ACC112 (cell line): ENCODE measurements around the gene WDR62.
"Not testable (repeated sequence)": the region's sequence is repeated elsewhere in the genome, so short reads cannot be mapped to it uniquely, and the experiment has no call there.

Experiments
- H2AFZ ChIP-seq: fragments of 200-600 bp; sonication (generic); one replicate; pipeline ENCODE4 v1.6.0; 2017; ENCODE audit warnings: antibody characterized with exemption, low read length; ENCODE audit not compliant: unreplicated experiment
- H3K27ac ChIP-seq: fragments of 200-600 bp; sonication (generic); 2 replicates; pipeline ENCODE4 v1.5.1; 2014; ENCODE audit warnings: low read depth, mild to moderate bottlenecking, antibody characterized with exemption, low read length, moderate library complexity
- H3K27me3 ChIP-seq: fragments of 200-600 bp; sonication (generic); 2 replicates; pipeline ENCODE4 v1.6.1; 2014; ENCODE audit warnings: mild to moderate bottlenecking, antibody characterized with exemption, low read length, moderate library complexity, mixed read lengths; ENCODE audit not compliant: insufficient read depth
- H3K36me3 ChIP-seq: fragments of 200-600 bp; sonication (generic); 2 replicates; pipeline ENCODE4 v1.6.1; 2016; ENCODE audit warnings: mild to moderate bottlenecking, antibody characterized with exemption, low read length, moderate library complexity, mixed read lengths; ENCODE audit not compliant: insufficient read depth
- H3K4me1 ChIP-seq: fragments of 200-600 bp; sonication (generic); one replicate; pipeline ENCODE4 v1.6.1; 2016; ENCODE audit warnings: low read length, mixed read lengths; ENCODE audit not compliant: insufficient read depth, unreplicated experiment, control insufficient read depth
- H3K4me3 ChIP-seq: fragments of 200-600 bp; sonication (generic); 2 replicates; pipeline ENCODE4 v1.5.1; 2014; ENCODE audit warnings: mild to moderate bottlenecking, low read depth, low read length
- H3K79me2 ChIP-seq: fragments of 200-600 bp; sonication (generic); one replicate; pipeline ENCODE4 v1.6.0; 2016; ENCODE audit warnings: low read length; ENCODE audit not compliant: control insufficient read depth, unreplicated experiment, insufficient read depth

The WDR62 gene

DNA sequence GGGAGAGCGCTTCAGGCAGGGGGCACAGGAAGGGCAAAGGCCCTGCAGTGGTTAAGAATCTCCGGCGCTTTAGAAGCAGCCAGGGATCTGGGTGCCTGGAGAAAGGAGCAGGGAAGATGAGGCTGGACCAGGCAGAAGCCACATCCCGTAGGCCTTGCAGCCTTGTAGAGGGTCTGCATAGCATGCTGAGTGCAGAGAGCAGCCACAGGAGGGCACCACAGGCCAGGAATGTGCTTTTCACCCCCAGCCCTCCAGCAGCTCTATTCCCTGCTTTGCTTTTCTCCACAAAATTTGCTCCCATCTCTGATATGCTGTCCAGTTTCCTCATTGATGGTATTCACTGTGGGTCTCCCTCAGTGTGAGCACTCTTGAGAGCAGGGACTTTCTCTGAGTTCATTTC lies 5.7 kb downstream of the WDR62 start:
- Histone ChIP-seq H3K4me1 (peaks cover 5% of the 10 kb centered on the region), H2AFZ (no peak overlapping the region), H3K79me2 (peaks cover 15% of the 10 kb centered on the region)

DNA sequence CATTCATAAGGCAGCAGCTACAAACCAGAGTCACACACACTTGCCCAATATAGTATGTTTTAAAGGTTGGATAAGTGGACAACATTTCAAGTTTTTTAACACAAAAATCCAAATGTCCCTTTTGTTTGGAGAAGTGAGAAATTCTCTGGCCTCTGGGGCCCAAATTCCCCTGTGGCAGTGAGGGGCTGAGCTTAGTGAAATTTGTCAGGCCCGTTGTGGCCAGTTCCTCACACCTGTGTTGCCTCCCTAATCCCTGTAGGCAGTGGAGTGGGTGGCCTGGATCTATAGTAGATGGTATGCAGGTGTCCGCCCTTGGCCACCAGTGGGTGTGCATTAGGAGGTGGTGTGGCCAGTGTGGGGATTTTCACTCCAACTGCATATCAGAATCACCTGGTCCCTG lies 6.7 kb downstream of the WDR62 start:
- Histone ChIP-seq H3K27ac (no peak overlapping the region), H2AFZ (no peak overlapping the region), H3K79me2 (peaks cover 8% of the 10 kb centered on the region), H3K4me3 (no peak overlapping the region), H3K4me1 (peaks cover 2% of the 10 kb centered on the region), H3K27me3 (no peaks in the 10 kb centered on the region), H3K36me3 (no peaks in the 10 kb centered on the region)

More for the DNA sequence above, 5.7 kb downstream of the WDR62 start:
- H3K4me3 ChIP-seq = no peak overlapping the region
- H3K36me3 ChIP-seq = no peaks in the 10 kb centered on the region
- H3K27ac ChIP-seq = no peak overlapping the region
- H3K27me3 ChIP-seq = no peaks in the 10 kb centered on the region

DNA sequence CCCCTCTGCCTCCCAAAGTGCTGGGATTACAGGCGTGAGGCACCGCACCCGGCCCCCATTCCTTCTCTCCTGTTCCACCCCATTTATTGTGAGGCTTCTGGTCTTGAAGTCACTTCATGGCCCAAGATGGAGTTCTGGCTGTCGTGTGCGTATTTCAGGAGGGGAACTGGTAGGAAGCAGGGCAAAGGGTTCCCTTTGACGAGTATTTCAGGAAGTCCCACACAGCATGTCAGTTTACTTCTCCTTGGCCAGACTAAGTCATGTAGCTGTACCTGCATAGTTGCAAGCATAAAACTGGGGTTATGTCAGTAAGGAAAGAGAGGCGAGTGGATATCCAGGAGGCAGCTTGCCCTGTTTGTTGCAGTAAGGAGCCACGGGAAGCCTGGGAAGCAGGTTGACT lies 10.1 kb downstream of the WDR62 start:
- H3K27ac ChIP-seq = no peak overlapping the region
- no peak overlapping the region for H2AFZ ChIP-seq
- H3K36me3 ChIP-seq = no peaks in the 10 kb centered on the region
- no peaks in the 10 kb centered on the region for H3K27me3 ChIP-seq
- H3K4me3 ChIP-seq = no peak overlapping the region
- H3K79me2 ChIP-seq = no peaks in the 10 kb centered on the region
- H3K4me1 ChIP-seq = no peaks in the 10 kb centered on the region

DNA sequence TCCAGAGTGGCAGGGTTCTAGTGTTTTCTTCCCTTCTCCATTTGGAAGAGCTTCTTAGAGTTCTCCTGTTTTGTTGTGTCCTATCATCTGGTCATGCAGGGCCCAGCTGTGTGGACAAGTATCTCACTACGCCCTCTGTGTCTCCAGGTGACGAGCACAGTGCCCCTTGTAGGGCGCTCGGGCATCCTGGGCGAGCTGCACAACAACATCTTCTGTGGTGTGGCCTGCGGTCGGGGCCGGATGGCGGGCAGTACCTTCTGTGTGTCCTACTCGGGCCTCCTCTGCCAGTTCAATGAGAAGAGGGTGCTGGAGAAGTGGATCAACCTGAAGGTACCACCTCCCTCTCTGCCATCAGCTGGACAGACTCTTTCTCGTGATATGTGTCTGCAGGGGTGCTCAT lies 13.0 kb downstream of the WDR62 start:
- no peaks in the 10 kb centered on the region for H3K79me2 ChIP-seq
- no peaks in the 10 kb centered on the region for H3K36me3 ChIP-seq

DNA sequence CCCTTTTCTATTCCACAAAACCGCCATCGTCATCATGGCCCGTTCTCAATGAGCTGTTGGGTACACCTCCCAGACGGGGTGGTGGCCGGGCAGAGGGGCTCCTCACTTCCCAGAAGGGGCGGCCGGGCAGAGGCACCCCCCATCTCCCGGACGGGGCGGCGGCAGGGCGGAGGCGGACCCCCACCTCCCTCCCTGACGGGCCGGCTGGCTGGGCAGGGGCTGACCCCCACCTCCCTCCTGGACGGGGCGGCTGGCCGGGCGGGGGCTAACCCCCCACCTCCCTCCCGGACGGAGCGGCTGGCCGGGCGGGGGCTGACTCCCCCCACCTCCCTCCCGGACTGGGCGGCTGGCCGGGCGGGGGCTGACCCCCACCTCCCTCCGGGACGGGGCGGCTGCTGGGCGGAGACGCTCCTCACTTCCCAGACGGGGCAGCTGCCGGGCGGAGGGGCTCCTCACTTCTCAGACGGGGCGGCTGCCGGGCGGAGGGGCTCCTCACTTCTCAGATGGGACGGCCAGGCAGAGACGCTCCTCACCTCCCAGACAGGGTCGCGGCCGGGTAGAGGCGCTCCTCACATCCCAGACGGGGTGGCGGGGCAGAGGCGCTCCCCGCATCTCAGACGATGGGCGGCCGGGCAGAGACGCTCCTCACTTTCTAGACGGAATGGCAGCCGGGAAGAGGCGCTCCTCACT lies 14.3 kb downstream of the WDR62 start:
- H3K4me1 ChIP-seq, H3K36me3 ChIP-seq, H3K4me3 ChIP-seq, H3K27ac ChIP-seq, H2AFZ ChIP-seq, H3K79me2 ChIP-seq, H3K27me3 ChIP-seq: not testable (repeated sequence)

More for the DNA sequence above, 13.0 kb downstream of the WDR62 start:
- H2AFZ ChIP-seq = no peak overlapping the region
- H3K4me1 ChIP-seq = no peaks in the 10 kb centered on the region
- no peak overlapping the region for H3K4me3 ChIP-seq
- H3K27ac ChIP-seq = no peak overlapping the region
- H3K27me3 ChIP-seq = no peaks in the 10 kb centered on the region

DNA sequence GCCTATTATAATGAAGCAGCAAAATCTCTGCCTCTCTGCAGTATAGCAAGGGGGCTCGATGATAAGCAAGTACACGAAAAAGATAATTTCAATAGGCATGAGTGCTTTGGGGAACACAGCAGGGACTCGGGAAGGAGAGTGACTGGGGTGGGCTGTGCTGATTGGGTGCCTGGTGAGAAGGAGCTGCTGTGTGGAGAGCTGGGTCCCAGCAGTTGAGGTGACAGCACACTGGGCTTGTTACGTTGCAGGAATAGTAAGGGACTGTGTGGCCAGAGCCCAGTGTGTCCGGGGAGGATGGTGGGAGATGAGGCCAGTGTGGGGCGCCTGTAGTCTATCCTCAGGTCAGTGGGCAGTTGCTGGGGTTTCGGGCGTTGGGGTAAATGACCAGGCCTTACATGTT lies 17.4 kb downstream of the WDR62 start:
- H3K36me3 ChIP-seq = no peaks in the 10 kb centered on the region
- H2AFZ ChIP-seq = no peak overlapping the region
- no peak overlapping the region for H3K4me3 ChIP-seq
- H3K79me2 ChIP-seq = no peaks in the 10 kb centered on the region
- H3K27ac ChIP-seq = no peak overlapping the region
- no peaks in the 10 kb centered on the region for H3K4me1 ChIP-seq
- H3K27me3 ChIP-seq = no peaks in the 10 kb centered on the region

DNA sequence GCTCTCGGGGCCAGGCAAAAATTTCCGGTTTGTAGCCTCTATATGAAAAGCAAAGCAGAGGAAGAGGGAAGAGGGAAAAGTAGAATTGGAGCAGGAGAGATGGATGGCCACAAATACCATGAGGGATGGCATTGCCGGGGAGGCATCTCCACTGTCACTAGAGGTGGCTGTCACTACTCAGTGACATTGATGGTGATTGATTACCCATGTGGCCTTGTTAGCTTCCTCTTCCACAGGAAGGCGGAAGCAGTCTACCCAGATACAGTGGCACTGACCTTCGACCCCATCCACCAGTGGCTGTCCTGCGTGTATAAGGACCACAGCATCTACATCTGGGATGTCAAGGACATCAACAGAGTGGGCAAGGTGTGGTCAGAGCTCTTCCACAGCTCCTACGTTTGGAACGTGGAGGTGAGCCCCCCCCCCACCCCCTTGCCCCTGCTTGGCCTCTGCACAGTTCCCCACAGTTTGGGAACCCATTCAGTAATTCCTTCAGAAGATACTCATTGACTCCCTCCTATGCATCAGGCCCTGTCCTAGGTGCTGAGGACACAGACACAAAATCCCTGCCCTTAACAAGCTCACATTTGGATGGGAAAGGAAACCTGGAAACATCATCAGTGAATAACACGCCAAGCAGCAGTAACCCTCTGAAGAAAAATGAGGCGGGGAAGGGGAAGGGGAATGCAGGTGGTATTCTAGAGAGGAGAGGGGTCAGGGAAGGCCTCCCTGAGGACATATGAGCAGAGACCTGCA lies 18.6 kb downstream of the WDR62 start:
- no peak overlapping the region for H3K27ac ChIP-seq
- no peaks in the 10 kb centered on the region for H3K4me1 ChIP-seq
- H3K4me3 ChIP-seq = no peak overlapping the region
- no peaks in the 10 kb centered on the region for H3K27me3 ChIP-seq
- H2AFZ ChIP-seq = no peak overlapping the region
- no peaks in the 10 kb centered on the region for H3K79me2 ChIP-seq
- H3K36me3 ChIP-seq = no peaks in the 10 kb centered on the region

DNA sequence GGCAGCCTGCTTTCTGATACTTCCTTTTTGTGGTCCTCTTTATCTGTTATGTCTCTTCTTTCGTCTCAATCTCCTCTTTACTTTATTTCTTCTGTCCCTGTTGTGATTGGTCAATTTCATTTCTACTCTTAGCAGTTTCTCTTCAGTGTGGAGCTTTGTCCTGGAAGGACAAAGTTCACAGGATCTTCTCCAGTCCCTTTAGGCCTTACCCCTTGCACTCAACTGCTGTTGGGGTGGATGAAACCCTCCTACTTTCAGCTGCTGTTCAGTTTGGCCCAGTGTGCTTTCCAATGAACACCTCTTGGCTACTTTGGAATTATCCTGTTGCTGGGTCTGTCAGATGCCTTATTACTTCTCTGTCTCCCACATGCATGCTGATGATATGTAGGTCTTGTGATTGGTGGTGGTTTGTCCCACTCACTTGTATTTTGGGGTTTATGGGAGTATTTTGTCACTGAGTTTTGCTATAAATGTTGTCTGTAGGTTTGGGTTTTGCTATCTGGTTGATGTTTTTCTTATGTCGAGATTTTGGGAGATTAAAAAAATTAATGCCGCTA lies 24.8 kb downstream of the WDR62 start:
- no peak overlapping the region for H2AFZ ChIP-seq
- H3K4me3 ChIP-seq = no peak overlapping the region
- no peak overlapping the region for H3K27ac ChIP-seq
- H3K27me3 ChIP-seq = no peaks in the 10 kb centered on the region
- peaks cover 8% of the 10 kb centered on the region for H3K4me1 ChIP-seq
- no peaks in the 10 kb centered on the region for H3K36me3 ChIP-seq
- H3K79me2 ChIP-seq = no peaks in the 10 kb centered on the region

DNA sequence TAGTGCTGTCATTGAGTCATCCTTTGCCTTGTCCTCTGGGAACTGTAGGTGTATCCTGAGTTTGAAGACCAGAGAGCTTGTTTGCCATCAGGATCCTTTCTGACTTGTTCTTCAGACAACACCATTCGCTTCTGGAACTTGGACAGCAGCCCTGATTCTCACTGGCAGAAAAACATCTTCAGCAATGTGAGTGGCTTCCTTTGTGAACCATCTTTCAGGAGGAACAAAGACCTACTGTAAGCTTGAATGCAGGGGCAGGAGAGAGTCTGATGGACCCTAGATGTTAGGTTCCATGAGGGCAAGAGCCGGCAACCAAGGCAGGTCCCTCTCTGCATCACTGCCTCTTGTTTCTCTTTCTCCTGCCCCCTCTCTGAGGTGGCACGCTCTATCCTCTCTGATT lies 26.7 kb downstream of the WDR62 start:
- H3K79me2 ChIP-seq = no peaks in the 10 kb centered on the region
- H2AFZ ChIP-seq = no peak overlapping the region
- H3K4me3 ChIP-seq = no peak overlapping the region
- peaks cover 8% of the 10 kb centered on the region for H3K4me1 ChIP-seq
- no peak overlapping the region for H3K27ac ChIP-seq
- H3K36me3 ChIP-seq = no peaks in the 10 kb centered on the region
- H3K27me3 ChIP-seq = no peaks in the 10 kb centered on the region

DNA sequence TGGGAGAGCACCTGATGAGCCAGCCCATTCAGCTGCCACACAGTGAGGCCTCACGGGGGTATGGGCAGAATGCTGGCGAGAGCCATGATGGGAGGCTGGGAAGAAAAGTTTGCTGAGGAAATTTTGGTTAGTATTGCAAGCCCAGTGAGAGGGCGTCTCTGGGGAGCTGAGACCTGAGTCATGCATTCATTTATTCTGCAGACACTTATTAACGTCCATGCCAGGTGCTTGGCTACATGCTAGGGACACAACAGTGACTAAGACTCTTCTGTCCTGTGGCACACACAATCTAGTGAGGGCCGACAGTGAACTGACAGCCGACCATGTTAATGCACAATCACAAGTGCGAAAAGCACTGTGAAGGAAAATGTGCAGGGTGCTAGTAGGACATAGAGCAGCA lies 27.2 kb downstream of the WDR62 start:
- H3K79me2 ChIP-seq = no peaks in the 10 kb centered on the region
- H3K4me3 ChIP-seq = no peak overlapping the region
- peaks cover 8% of the 10 kb centered on the region for H3K4me1 ChIP-seq
- no peaks in the 10 kb centered on the region for H3K27me3 ChIP-seq
- H2AFZ ChIP-seq = no peak overlapping the region
- H3K27ac ChIP-seq = no peak overlapping the region
- no peaks in the 10 kb centered on the region for H3K36me3 ChIP-seq

DNA sequence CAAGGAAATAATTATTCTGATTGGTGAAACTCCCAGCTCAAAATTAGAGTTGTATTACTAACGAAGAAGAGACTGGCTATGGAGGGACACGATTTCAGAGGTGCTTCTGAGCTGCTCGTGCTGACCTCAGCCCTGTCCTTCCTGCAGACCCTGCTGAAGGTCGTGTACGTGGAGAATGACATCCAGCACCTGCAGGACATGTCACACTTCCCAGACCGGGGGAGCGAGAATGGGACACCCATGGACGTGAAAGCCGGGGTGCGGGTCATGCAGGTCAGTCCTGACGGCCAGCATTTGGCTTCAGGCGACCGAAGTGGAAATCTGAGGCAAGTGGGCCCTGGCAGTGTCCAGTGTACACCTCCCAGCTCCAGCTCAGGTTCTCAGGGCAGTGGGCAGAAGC lies 28.2 kb downstream of the WDR62 start:
- H3K79me2 ChIP-seq = no peaks in the 10 kb centered on the region
- H3K27ac ChIP-seq = no peak overlapping the region
- no peaks in the 10 kb centered on the region for H3K36me3 ChIP-seq
- no peaks in the 10 kb centered on the region for H3K27me3 ChIP-seq
- H3K4me1 ChIP-seq = peaks cover 8% of the 10 kb centered on the region
- no peak overlapping the region for H2AFZ ChIP-seq
- H3K4me3 ChIP-seq = no peak overlapping the region
